RWPE2 (cell line): Measurements from ENCODE around the gene MAP3K5.

Experiments used
- ATAC-seq: fragments of 200-7000 bp; cut with Tn5 transposase; 3 replicates; pipeline ENCODE4 v1.9.1; 2021; ENCODE audit warnings: low read depth
- DNase-seq: peaks from one replicate; pipeline ENCODE4 v3.0.0-alpha.2; 2020; ENCODE audit warnings: low spot score
- H3K27ac ChIP-seq: fragments of 450-650 bp; 2 replicates; pipeline ENCODE4 v1.5.1; 2017; ENCODE audit warnings: mild to moderate bottlenecking; ENCODE audit not compliant: poor library complexity, severe bottlenecking
- H3K27me3 ChIP-seq: fragments of 250-450 bp; sonication (Bioruptor Pico); 2 replicates; pipeline ENCODE4 v1.5.1; 2021; ENCODE audit warnings: mild to moderate bottlenecking, moderate library complexity; ENCODE audit not compliant: insufficient read depth, poor library complexity, severe bottlenecking
- H3K36me3 ChIP-seq: fragments of 250-450 bp; sonication (Bioruptor Pico); 2 replicates; pipeline ENCODE4 v1.5.1; 2020; ENCODE audit warnings: low read depth, mild to moderate bottlenecking, moderate library complexity
- H3K4me1 ChIP-seq: fragments of 250-450 bp; sonication (Bioruptor Pico); 2 replicates; pipeline ENCODE4 v1.5.1; 2021; ENCODE audit warnings: mild to moderate bottlenecking, moderate library complexity; ENCODE audit not compliant: insufficient read depth, poor library complexity, severe bottlenecking
- H3K4me3 ChIP-seq: fragments of 250-450 bp; sonication (Bioruptor Pico); 2 replicates; pipeline ENCODE4 v1.5.1; 2021; ENCODE audit warnings: mild to moderate bottlenecking, moderate library complexity; ENCODE audit not compliant: severe bottlenecking
- H3K9me3 ChIP-seq: fragments of 250-450 bp; sonication (Bioruptor Pico); 2 replicates; pipeline ENCODE4 v1.5.1; 2021; ENCODE audit warnings: mild to moderate bottlenecking, moderate library complexity; ENCODE audit not compliant: severe bottlenecking
- CTCF ChIP-seq: fragments of 450-650 bp; IDR thresholded peaks from one replicate; pipeline ENCODE4 v1.5.1; 2017; ENCODE audit warnings: mild to moderate bottlenecking, moderate library complexity; ENCODE audit not compliant: poor library complexity, severe bottlenecking

MAP3K5 gene

GRCh38 chr6:136539967-136540652 lies 252.2 kb downstream of the MAP3K5 start:
- no peak for TF ChIP-seq CTCF
- Histone ChIP-seq H3K36me3 (peaks cover 3% of the 10 kb centered on the region), H3K9me3 (peaks cover 3% of the 10 kb centered on the region), H3K4me1 (no peaks in the 10 kb centered on the region), H3K27ac (no peak overlapping the region), H3K27me3 (no peaks in the 10 kb centered on the region), H3K4me3 (no peak overlapping the region)
- DNase-seq (no peak), ATAC-seq (no peak)

DNA sequence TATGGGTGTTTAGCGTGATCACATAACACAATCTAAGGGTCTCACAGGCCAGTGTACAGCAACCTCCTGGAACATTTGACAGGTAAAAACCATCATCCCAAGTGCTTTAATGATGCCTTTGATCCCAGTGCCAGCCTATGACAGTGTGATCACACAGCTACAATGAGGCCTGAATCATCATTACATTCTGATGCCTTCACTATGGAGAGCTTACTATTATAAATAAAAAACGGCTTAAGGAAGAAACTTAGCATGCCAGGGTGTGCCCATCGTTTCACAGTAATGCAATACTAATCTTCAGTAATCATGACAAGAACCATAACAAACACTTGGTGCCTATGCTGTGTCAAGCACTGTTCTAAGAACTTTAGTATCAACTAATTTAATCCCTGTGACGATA lies 253.4 kb downstream of the MAP3K5 start:
- ATAC-seq = no peak
- peaks cover 3% of the 10 kb centered on the region for H3K9me3 ChIP-seq
- no peak overlapping the region for H3K4me3 ChIP-seq
- H3K27ac ChIP-seq = no peak overlapping the region
- no peak for TF ChIP-seq CTCF
- no peaks in the 10 kb centered on the region for H3K27me3 ChIP-seq
- peaks cover 3% of the 10 kb centered on the region for H3K36me3 ChIP-seq
- DNase-seq = no peak
- H3K4me1 ChIP-seq = no peaks in the 10 kb centered on the region

- no peak overlapping the region for H3K4me3 ChIP-seq
- DNase-seq = no peak
- peaks cover 3% of the 10 kb centered on the region for H3K9me3 ChIP-seq
- H3K4me1 ChIP-seq = no peaks in the 10 kb centered on the region
- H3K27me3 ChIP-seq = no peaks in the 10 kb centered on the region
- H3K36me3 ChIP-seq = no peaks in the 10 kb centered on the region
- no peak for TF ChIP-seq CTCF
- H3K27ac ChIP-seq = no peak overlapping the region
- ATAC-seq = no peak
Observed at GRCh38 chr6:136535880-136536650, 256.2 kb downstream of the MAP3K5 start.

GRCh38 chr6:136535017-136535765 lies 257.1 kb downstream of the MAP3K5 start:
- no peaks in the 10 kb centered on the region for H3K36me3 ChIP-seq
- no peak for TF ChIP-seq CTCF
- H3K4me3 ChIP-seq = no peak overlapping the region
- H3K27ac ChIP-seq = no peak overlapping the region
- H3K9me3 ChIP-seq = peaks cover 3% of the 10 kb centered on the region
- H3K27me3 ChIP-seq = no peaks in the 10 kb centered on the region
- no peaks in the 10 kb centered on the region for H3K4me1 ChIP-seq
- no peak for ATAC-seq
- DNase-seq = no peak
